ENCODE results near the gene BPIFB2. TPM values are rescaled to one million over a fixed set of nuclear protein-coding genes. Genes with fewer than 3 reads are reported as not detected.
"Not testable (repeated sequence)": the region's sequence is repeated elsewhere in the genome, so short reads cannot be mapped to it uniquely, and the experiment has no call there.

BPIFB2 gene
- total and polyA plus RNA-seq, 7 experiments from 2014 or later: not detected

GRCh38 chr20:32962053-32962452 is 45.5 kb upstream of the BPIFB2 start:
- intact Hi-C loops (cut with micrococcal nuclease): no loop called here
- H3K36me3 Mint-ChIP-seq: peaks cover 5 to 17% (median 12%) of the 10 kb centered on the region in 5 donors
- DNase-seq: no peak
- H3K27ac ChIP-seq (ENCODE audit: low read depth, low read length): no peak overlapping the region
- H3K27me3 ChIP-seq (ENCODE audit: control insufficient read depth in 2 of 2, insufficient read depth in 2 of 2, low read length in 2 of 2): no peaks in the 10 kb centered on the region
- H3K27me3 Mint-ChIP-seq: no peaks in the 10 kb centered on the region
- H3K4me3 ChIP-seq (ENCODE audit: low read length): no peak overlapping the region
- H3K9me3 ChIP-seq (ENCODE audit: control insufficient read depth in 2 of 3, low read length in 3 of 3): peaks cover 0 to 15% (median 4%) of the 10 kb centered on the region in 3 experiments
- H3K27ac Mint-ChIP-seq: peak overlapping the region in 5 of 9 donors; percentile 18 to 61 (median 28)
- ChIA-PET POLR2A (no interaction called here), CTCF (interaction anchor here (2.2 kb wide), 1 partner anchor 16 kb away, joined by 6 read pairs; no protein-coding TSS in a partner anchor)
- peaks cover 21 to 36% of the 10 kb centered on the region in 2 donors for H3K4me1 ChIP-seq (ENCODE audit: control insufficient read depth in 2 of 2, insufficient read depth in 2 of 2, low read length in 2 of 2)
- peak overlapping the region in 1 of 10 donors; percentile 7 for H3K4me3 Mint-ChIP-seq
- H3K36me3 ChIP-seq (ENCODE audit: control insufficient read depth in 2 of 3, insufficient read depth in 3 of 3, low read length in 3 of 3): no peaks in the 10 kb centered on the region
- ATAC-seq: no peak
- H3K4me1 Mint-ChIP-seq: peaks cover 32 to 64% (median 58%) of the 10 kb centered on the region in 7 donors
- peaks cover 6 to 22% (median 11%) of the 10 kb centered on the region in 11 donors for H3K9me3 Mint-ChIP-seq

DNA sequence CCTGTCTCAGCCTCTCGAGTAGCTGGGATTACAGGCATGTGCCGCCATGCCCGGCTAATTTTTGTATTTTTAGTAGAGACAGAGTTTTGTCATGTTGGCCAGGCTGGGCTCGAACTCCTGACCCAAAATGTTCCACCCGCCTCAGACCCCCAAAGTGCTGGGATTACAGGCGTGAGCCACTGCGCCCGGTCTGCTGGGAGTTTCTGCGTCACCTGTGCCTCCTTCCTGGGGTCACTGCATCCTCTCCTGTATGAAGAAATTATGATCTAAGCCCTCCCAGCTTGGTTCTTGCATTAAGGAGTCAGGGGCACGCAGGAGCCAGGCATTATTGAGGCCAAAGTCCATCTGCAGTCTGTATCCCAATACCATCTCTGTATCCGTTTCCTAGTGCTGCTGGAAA is 44.9 kb upstream of the BPIFB2 start:
- CTCF ChIA-PET: interaction anchor here (2.2 kb wide), 1 partner anchor 16 kb away, joined by 6 read pairs; no protein-coding TSS in a partner anchor
- H3K27me3 Mint-ChIP-seq; DNase-seq; H3K9me3 ChIP-seq (ENCODE audit: control insufficient read depth in 2 of 3, low read length in 3 of 3); intact Hi-C loops (cut with micrococcal nuclease); H3K27me3 ChIP-seq (ENCODE audit: control insufficient read depth in 2 of 2, insufficient read depth in 2 of 2, low read length in 2 of 2); H3K36me3 ChIP-seq (ENCODE audit: control insufficient read depth in 2 of 3, insufficient read depth in 3 of 3, low read length in 3 of 3); ATAC-seq; POLR2A ChIA-PET; H3K27ac ChIP-seq (ENCODE audit: low read depth, low read length); H3K4me3 ChIP-seq (ENCODE audit: low read length): not testable (repeated sequence)
- peaks cover 27 to 41% of the 10 kb centered on the region in 2 donors for H3K4me1 ChIP-seq (ENCODE audit: control insufficient read depth in 2 of 2, insufficient read depth in 2 of 2, low read length in 2 of 2)
- H3K4me3 Mint-ChIP-seq: peak overlapping the region in 2 of 10 donors; percentile 7 to 24
- H3K27ac Mint-ChIP-seq: peak overlapping the region in 4 of 9 donors; percentile 38 to 67 (median 50)
- peaks cover 5 to 14% (median 12%) of the 10 kb centered on the region in 5 donors for H3K36me3 Mint-ChIP-seq
- H3K4me1 Mint-ChIP-seq: peaks cover 37 to 70% (median 64%) of the 10 kb centered on the region in 7 donors
- peaks cover 5 to 16% (median 8%) of the 10 kb centered on the region in 11 donors for H3K9me3 Mint-ChIP-seq

- DNase-seq (no peak), ATAC-seq (no peak)
- peaks cover 2 to 8% (median 8%) of the 10 kb centered on the region in 5 donors for H3K36me3 Mint-ChIP-seq
- H3K4me3 Mint-ChIP-seq: peak overlapping the region in 2 of 10 donors; percentile 7 to 36
- H3K9me3 Mint-ChIP-seq: peaks cover under 1 to 11% (median 5%) of the 10 kb centered on the region in 11 donors
- ChIA-PET CTCF (interaction anchor here (2.2 kb wide), 1 partner anchor 17 kb away, joined by 6 read pairs; no protein-coding TSS in a partner anchor), POLR2A (no interaction called here)
- peak overlapping the region in 5 of 9 donors; percentile 28 to 71 (median 40) for H3K27ac Mint-ChIP-seq
- H3K27me3 ChIP-seq (ENCODE audit: control insufficient read depth in 2 of 2, insufficient read depth in 2 of 2, low read length in 2 of 2): no peaks in the 10 kb centered on the region
- H3K4me1 Mint-ChIP-seq: peaks cover 37 to 75% (median 70%) of the 10 kb centered on the region in 7 donors
- H3K4me3 ChIP-seq (ENCODE audit: low read length): no peak overlapping the region
- intact Hi-C loops (cut with micrococcal nuclease): no loop called here
- H3K9me3 ChIP-seq (ENCODE audit: control insufficient read depth in 2 of 3, low read length in 3 of 3): peaks cover 0 to 4% (median 0%) of the 10 kb centered on the region in 3 experiments
- H3K27me3 Mint-ChIP-seq: no peaks in the 10 kb centered on the region
- H3K36me3 ChIP-seq (ENCODE audit: control insufficient read depth in 2 of 3, insufficient read depth in 3 of 3, low read length in 3 of 3): no peaks in the 10 kb centered on the region
- peaks cover 32 to 47% of the 10 kb centered on the region in 2 donors for H3K4me1 ChIP-seq (ENCODE audit: control insufficient read depth in 2 of 2, insufficient read depth in 2 of 2, low read length in 2 of 2)
- H3K27ac ChIP-seq (ENCODE audit: low read depth, low read length): no peak overlapping the region
These were observed 44.3 kb upstream of the BPIFB2 start for GRCh38 chr20:32963176-32963575.

DNA sequence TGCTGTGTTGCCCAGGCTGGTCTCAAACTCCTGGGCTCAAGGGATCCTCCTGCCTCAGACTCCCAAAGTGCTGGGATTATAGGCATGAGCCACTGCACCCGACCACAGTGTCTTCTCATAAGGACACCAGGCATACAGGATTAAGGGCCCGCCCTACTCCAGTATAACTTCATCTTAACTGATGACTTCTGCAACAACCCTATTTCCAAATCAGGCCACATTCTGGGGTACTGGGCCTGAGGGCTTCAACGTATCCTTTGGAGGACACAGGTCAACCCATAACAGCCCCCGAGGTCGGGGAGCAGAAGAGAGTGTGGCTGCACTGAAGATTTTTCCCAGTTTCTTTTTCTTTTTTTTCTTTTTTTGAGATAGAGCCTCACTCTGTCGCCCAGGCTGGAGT is 42.9 kb upstream of the BPIFB2 start:
- ChIA-PET CTCF (interaction anchor here (1.8 to 5.2 kb wide), 2 partner anchors 19 to 62 kb away, joined by 6 to 25 read pairs; no protein-coding TSS in a partner anchor), POLR2A (interaction anchor here (0.6 kb wide), 1 partner anchor 1296 kb away, joined by 4 read pairs; no protein-coding TSS in a partner anchor)
- H3K4me3 ChIP-seq (ENCODE audit: low read length): no peak overlapping the region
- no peaks in the 10 kb centered on the region for H3K9me3 ChIP-seq (ENCODE audit: control insufficient read depth in 2 of 3, low read length in 3 of 3)
- H3K27ac Mint-ChIP-seq: peak overlapping the region in 2 of 9 donors; percentile 14 to 54
- no peak for ATAC-seq
- H3K4me1 Mint-ChIP-seq: peaks cover 31 to 83% (median 68%) of the 10 kb centered on the region in 7 donors
- peaks cover 0 to 2% (median 0%) of the 10 kb centered on the region in 5 donors for H3K36me3 Mint-ChIP-seq
- H3K27ac ChIP-seq (ENCODE audit: low read depth, low read length): no peak overlapping the region
- no peaks in the 10 kb centered on the region for H3K36me3 ChIP-seq (ENCODE audit: control insufficient read depth in 2 of 3, insufficient read depth in 3 of 3, low read length in 3 of 3)
- H3K27me3 ChIP-seq (ENCODE audit: control insufficient read depth in 2 of 2, insufficient read depth in 2 of 2, low read length in 2 of 2): no peaks in the 10 kb centered on the region
- DNase-seq: no peak
- H3K9me3 Mint-ChIP-seq: peaks cover 0 to 2% (median 0%) of the 10 kb centered on the region in 11 donors
- peak overlapping the region in 2 of 10 donors; percentile 16 to 23 for H3K4me3 Mint-ChIP-seq
- no peaks in the 10 kb centered on the region for H3K27me3 Mint-ChIP-seq
- H3K4me1 ChIP-seq (ENCODE audit: control insufficient read depth in 2 of 2, insufficient read depth in 2 of 2, low read length in 2 of 2): peaks cover 46 to 61% of the 10 kb centered on the region in 2 donors
- intact Hi-C loops (cut with micrococcal nuclease): no loop called here

GRCh38 chr20:32965115-32965514 is 42.4 kb upstream of the BPIFB2 start:
- H3K9me3 Mint-ChIP-seq: peaks cover 0 to 2% (median 0%) of the 10 kb centered on the region in 11 donors
- CTCF ChIA-PET: interaction anchor here (1.8 to 5.2 kb wide), 2 partner anchors 20 to 63 kb away, joined by 6 to 25 read pairs; no protein-coding TSS in a partner anchor
- intact Hi-C loops (cut with micrococcal nuclease): no loop called here
- H3K27me3 ChIP-seq (ENCODE audit: control insufficient read depth in 2 of 2, insufficient read depth in 2 of 2, low read length in 2 of 2): no peaks in the 10 kb centered on the region
- H3K27ac Mint-ChIP-seq: peak overlapping the region in 5 of 9 donors; percentile 62 to 98 (median 68)
- peak overlapping the region; percentile 85 for H3K27ac ChIP-seq (ENCODE audit: low read depth, low read length)
- H3K36me3 ChIP-seq (ENCODE audit: control insufficient read depth in 2 of 3, insufficient read depth in 3 of 3, low read length in 3 of 3): no peaks in the 10 kb centered on the region
- H3K27me3 Mint-ChIP-seq: no peaks in the 10 kb centered on the region
- no peaks in the 10 kb centered on the region for H3K9me3 ChIP-seq (ENCODE audit: control insufficient read depth in 2 of 3, low read length in 3 of 3)
- ATAC-seq (no peak), DNase-seq (no peak)
- H3K4me3 ChIP-seq (ENCODE audit: low read length): no peak overlapping the region
- H3K4me1 Mint-ChIP-seq: peaks cover 31 to 88% (median 67%) of the 10 kb centered on the region in 7 donors
- peaks cover 0 to 2% (median 0%) of the 10 kb centered on the region in 5 donors for H3K36me3 Mint-ChIP-seq
- POLR2A ChIA-PET: interaction anchor here (2.9 kb wide), 1 partner anchor 14 kb away, joined by 13 read pairs; no protein-coding TSS in a partner anchor
- peak overlapping the region in 7 of 10 donors; percentile 9 to 52 (median 27) for H3K4me3 Mint-ChIP-seq
- H3K4me1 ChIP-seq (ENCODE audit: control insufficient read depth in 2 of 2, insufficient read depth in 2 of 2, low read length in 2 of 2): peaks cover 52 to 66% of the 10 kb centered on the region in 2 donors

DNA sequence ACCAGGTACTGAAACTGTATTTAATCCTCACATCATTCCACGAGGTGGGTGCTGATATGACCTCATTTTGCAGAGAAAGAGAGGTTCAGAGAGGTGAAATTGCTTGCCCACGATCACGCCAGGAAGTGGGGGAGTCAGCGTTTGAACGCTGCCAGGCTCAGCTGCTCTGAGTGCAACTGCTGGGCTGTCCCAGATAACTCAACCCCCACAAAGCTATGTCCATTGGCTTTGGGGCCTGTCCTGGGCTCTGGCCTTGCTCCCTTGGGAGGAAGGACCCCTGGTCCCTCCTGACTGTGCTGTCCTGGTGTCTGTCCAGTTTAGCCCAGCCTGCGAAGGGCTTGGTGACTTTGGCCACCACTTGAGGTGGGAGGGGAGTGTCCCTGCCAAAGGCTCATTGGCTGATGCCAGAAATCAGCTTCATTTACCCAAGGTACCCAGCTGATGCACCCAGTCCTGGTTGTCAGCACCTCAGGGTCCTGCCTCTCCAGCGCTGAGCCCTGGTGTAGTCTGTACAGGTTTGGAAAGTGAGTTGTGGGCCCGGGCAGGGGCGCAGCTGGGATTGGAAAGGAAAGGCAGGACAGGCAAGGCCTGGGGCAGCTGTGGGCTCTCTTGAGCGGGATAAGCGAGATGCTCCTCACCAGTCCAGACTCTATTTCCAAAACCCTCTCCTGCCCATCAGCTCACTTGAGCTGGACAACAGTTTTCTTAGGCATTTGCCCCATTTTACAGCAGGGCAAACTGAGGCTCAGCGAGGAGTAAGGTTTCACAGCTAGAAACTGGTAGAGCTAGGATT is 41.7 kb upstream of the BPIFB2 start:
- Histone ChIP-seq H3K4me1 (ENCODE audit: control insufficient read depth in 2 of 2, insufficient read depth in 2 of 2, low read length in 2 of 2) (peaks cover 58 to 73% of the 10 kb centered on the region in 2 donors), H3K9me3 (ENCODE audit: control insufficient read depth in 2 of 3, low read length in 3 of 3) (no peaks in the 10 kb centered on the region), H3K36me3 (ENCODE audit: control insufficient read depth in 2 of 3, insufficient read depth in 3 of 3, low read length in 3 of 3) (no peaks in the 10 kb centered on the region), H3K27ac (ENCODE audit: low read depth, low read length) (peak overlapping the region; percentile 85), H3K27me3 (ENCODE audit: control insufficient read depth in 2 of 2, insufficient read depth in 2 of 2, low read length in 2 of 2) (no peaks in the 10 kb centered on the region), H3K4me3 (ENCODE audit: low read length) (no peak overlapping the region)
- ATAC-seq (no peak), DNase-seq (peak in 7 of 9 donors; percentile 29 to 51 (median 43))
- Mint-ChIP-seq H3K27me3 (no peaks in the 10 kb centered on the region), H3K4me1 (peaks cover 31 to 95% (median 70%) of the 10 kb centered on the region in 7 donors), H3K4me3 (peak overlapping the region in 7 of 10 donors; percentile 3 to 82 (median 37)), H3K27ac (peak overlapping the region in 5 of 9 donors; percentile 62 to 98 (median 68)), H3K9me3 (peaks cover 0 to 2% (median 0%) of the 10 kb centered on the region in 11 donors), H3K36me3 (peaks cover 0 to 2% (median 0%) of the 10 kb centered on the region in 5 donors)
- CTCF ChIA-PET: interaction anchor here (0.6 to 5.2 kb wide), 6 partner anchors 20 to 78 kb away, joined by 3 to 25 read pairs (median 4); partner anchors contain the start of gene SUN5
- intact Hi-C loops (cut with micrococcal nuclease): no loop called here
- POLR2A ChIA-PET: interaction anchor here (2.8 to 10.2 kb wide), 3 partner anchors 14 to 20 kb away, joined by 13 to 61 read pairs (median 20); no protein-coding TSS in a partner anchor

All from naive thymus-derived CD4-positive, alpha-beta T cell (primary cell).